Naive thymus-derived CD8-positive, alpha-beta T cell (primary cell): ENCODE results near the gene BMPR1A. TPM values are rescaled to one million over a fixed set of nuclear protein-coding genes. Genes with fewer than 3 reads are reported as not detected.

Experiments used
- ATAC-seq, 2 donors: fragments of 150-1000 bp; cut with Tn5 transposase in 1 of 2; sonication (Bioruptor Pico), chemical (Tn5 transposase) in 1 of 2; 1 replicate in 1 of 2; 2 replicates in 1 of 2; pipeline ENCODE4 v1.10.0; 2021; ENCODE audit warnings: mild to moderate bottlenecking in 2 of 2, moderate library complexity in 2 of 2
- POLR2A ChIA-PET: fragments of 350-600 bp; sonication (Branson Sonifier 250); formaldehyde crosslinking; loops from one replicate; lab custom pipeline; 2021; ENCODE audit warnings: antibody characterized with exemption; lab: Charles Lee
- DNase-seq, 10 donors: peaks; one replicate each; pipeline versions ENCODE4 v3.0.0 to v3.0.0-alpha.2; 2020 to 2022
- H3K27ac Mint-ChIP-seq, 10 donors: one replicate each; pipeline ENCODE4 v1.8.0; 2020 to 2022; ENCODE audit warnings: mild to moderate bottlenecking in 10 of 10, mixed read lengths in 10 of 10, moderate library complexity in 4 of 10, inconsistent platforms in 1 of 10
- H3K27me3 Mint-ChIP-seq, 5 donors: one replicate each; pipeline ENCODE4 v1.8.0; 2021 to 2022; ENCODE audit warnings: mixed read lengths in 5 of 5
- H3K36me3 Mint-ChIP-seq, 3 donors: one replicate each; pipeline ENCODE4 v1.8.0; 2020 to 2022; ENCODE audit warnings: mixed read lengths in 3 of 3, mild to moderate bottlenecking in 2 of 3, inconsistent platforms in 1 of 3
- H3K4me1 Mint-ChIP-seq, 4 donors: one replicate each; pipeline ENCODE4 v1.8.0; 2021 to 2022; ENCODE audit warnings: mixed read lengths in 4 of 4
- H3K4me3 Mint-ChIP-seq, 10 donors: one replicate each; pipeline ENCODE4 v1.8.0; 2020 to 2022; ENCODE audit warnings: mild to moderate bottlenecking in 10 of 10, mixed read lengths in 10 of 10, moderate library complexity in 6 of 10, inconsistent platforms in 1 of 10
- H3K9me3 Mint-ChIP-seq, 9 donors: one replicate each; pipeline ENCODE4 v1.8.0; 2020 to 2022; ENCODE audit warnings: mixed read lengths in 9 of 9, mild to moderate bottlenecking in 3 of 9, inconsistent platforms in 1 of 9, moderate library complexity in 1 of 9
- polyA plus RNA-seq, 3 donors: library from polyadenylated mRNA; unstranded; fragments of 300-500 nt; fragmentation: Illumina TruSeq; gene quantifications; one replicate each; pipeline ENCODE4 v1.2.3, GENCODE V29; 2021
- total RNA-seq, 8 experiments: library from RNA in 2 of 8; stranded (reverse) in 2 of 8; gene quantifications; one replicate each; pipeline ENCODE4 v1.2.3 and lab custom pipeline; 2021 to 2026

BMPR1A gene
- total and polyA plus RNA-seq, 5 experiments from 2014 or later, result 1.1 to 11.0 (median 5.2) TPM

DNA sequence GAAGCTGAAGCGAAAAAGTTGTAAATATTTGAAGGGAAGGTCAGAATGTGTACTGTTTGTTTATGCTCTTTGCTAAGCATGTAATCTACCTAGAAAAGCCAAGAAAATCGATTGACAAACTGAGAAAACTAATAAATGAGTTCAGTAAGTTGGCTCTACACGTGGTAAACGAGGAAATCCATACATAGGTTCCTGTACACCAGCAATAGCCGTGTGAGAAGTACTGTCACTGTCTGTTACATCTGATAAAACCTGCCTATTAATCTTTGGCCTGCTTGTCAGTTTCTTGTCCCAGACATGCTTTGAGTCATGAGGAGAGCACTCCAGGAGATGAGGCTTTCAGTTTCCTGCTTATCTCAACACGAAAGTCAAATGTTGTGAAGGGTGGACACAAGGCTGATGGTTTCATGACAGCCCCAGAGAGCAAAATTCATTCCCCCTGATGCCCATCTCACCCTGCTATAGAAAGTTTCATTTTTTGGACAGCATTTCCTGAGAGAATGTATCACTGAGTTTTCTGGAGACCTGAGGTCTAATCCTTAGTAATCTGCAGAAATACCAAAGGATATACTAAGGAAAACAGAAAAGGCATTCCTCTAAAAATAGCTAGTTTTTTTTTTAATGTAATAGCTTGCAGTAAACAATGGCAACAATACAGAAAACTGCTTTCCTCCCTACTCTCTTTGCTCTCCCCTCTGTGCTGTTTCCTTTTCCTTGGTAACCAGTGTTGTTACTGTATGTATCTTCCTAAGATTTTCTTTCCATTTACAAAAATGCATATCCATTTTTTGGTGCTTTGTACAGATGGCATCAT is 18.8 kb downstream of the BMPR1A start:
- peaks cover 0 to 5% (median 2%) of the 10 kb centered on the region in 4 donors for H3K4me1 Mint-ChIP-seq
- peaks cover 0 to 2% (median 0%) of the 10 kb centered on the region in 3 donors for H3K36me3 Mint-ChIP-seq
- no peak overlapping the region for H3K4me3 Mint-ChIP-seq
- no peak for ATAC-seq
- POLR2A ChIA-PET, result no interaction called here
- H3K9me3 Mint-ChIP-seq, result no peaks in the 10 kb centered on the region
- peaks cover 0 to 3% (median 0%) of the 10 kb centered on the region in 5 donors for H3K27me3 Mint-ChIP-seq
- H3K27ac Mint-ChIP-seq, result peak overlapping the region in 1 of 10 donors; percentile 6
- DNase-seq, result no peak

DNA sequence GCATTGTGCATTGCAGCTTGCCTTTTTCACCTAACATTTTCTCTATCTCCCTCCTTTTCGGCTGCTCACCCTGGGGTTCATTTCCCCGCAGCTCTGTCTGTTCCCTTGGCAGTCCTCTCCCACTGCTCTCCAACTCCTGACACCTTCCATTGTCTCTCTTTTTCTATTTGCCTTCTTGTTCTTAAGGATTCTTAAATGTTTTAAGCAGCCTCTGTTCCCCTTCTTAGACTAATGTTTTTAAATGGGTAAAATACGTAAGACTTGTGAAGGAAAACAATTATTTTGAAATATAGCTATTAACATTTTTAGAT is 19.4 kb downstream of the BMPR1A start:
- no peak for ATAC-seq
- Mint-ChIP-seq H3K27ac (peak overlapping the region in 1 of 10 donors; percentile 6), H3K27me3 (peaks cover 0 to 3% (median 0%) of the 10 kb centered on the region in 5 donors), H3K4me3 (no peak overlapping the region), H3K9me3 (no peaks in the 10 kb centered on the region), H3K36me3 (peaks cover 0 to 2% (median 0%) of the 10 kb centered on the region in 3 donors), H3K4me1 (peaks cover 0 to 2% (median 0%) of the 10 kb centered on the region in 4 donors)
- DNase-seq, result no peak
- POLR2A ChIA-PET, result interaction anchor here (0.6 kb wide), 1 partner anchor 15 kb away, joined by 3 read pairs; no protein-coding TSS in a partner anchor

DNA sequence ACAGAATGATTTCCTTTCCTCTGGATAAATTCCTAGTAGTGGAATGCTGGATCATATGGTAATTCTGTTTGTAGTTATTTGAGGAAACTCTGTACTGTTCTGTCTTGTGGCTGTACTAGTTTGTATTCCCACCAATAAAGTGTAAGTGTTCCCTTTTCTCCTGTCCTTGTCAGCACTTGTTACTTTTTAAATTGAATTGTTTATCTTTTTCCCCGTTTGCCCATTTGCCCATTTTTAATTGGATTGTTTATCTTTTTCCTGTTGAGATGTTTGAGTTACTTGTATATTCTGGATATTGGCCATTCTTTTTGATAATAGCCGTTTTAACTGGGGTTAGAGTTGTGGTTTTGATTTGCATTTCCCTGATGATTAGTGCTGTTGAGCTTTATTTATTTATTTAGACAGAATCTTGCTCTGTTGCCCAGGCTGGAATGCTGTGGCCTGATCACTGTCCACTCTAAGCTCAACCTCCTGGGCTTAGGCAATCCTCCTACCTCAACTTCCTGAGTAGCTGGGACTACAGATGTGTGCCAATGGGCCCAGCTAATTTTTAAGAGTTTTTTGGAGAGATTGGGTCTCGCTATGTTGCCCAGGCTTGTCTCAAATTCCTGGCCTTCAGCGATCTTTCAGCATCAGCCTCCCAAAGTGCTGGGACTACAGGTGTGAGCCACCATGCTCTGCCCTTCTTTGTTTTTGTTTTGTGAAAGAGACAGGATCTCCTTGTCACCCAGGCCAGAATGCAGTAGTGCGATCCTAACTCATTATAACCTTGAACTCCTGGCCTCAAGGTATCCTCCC is 23.0 kb downstream of the BMPR1A start:
- Mint-ChIP-seq H3K9me3 (peaks cover 0 to 8% (median 2%) of the 10 kb centered on the region in 9 donors), H3K36me3 (peaks cover 2 to 7% (median 6%) of the 10 kb centered on the region in 3 donors), H3K4me1 (peaks cover 0 to 2% (median 0%) of the 10 kb centered on the region in 4 donors), H3K27ac (no peak overlapping the region), H3K27me3 (no peaks in the 10 kb centered on the region), H3K4me3 (no peak overlapping the region)
- DNase-seq (no peak), ATAC-seq (no peak)
- POLR2A ChIA-PET, result no interaction called here

DNA sequence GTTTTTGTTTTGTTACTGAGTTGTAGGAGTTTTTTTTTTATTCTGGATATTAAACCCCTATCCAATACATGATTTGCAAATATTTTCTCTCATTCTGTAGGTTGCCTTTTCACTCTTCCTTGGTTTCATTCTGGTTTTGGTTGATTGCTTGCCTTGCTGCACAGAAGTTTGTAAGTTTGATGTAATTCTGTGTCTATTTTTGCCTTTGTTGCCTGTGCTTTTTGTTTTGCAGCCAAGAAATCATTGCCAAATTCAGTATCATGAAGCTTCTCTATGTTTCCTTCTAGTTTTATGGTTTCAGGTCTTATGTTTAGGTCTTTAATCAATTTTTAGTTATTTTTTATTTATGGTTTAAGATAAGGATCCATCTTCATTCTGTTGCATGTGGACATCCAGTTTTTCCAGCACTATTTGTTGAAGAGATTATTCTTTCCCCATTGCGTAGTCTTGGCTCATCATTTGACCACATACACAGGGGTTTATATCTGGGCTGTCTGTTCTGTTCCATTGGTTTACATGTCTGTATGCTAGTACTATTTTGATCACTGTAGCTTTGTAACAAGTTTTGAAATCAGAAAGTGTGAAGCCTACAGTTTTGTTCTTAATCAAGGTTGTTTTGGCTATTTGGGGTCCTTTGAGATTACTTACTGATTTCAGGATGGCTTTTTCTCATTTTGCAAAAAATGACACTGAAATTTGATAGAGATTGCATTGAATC is 26.4 kb downstream of the BMPR1A start:
- ATAC-seq (no peak), DNase-seq (no peak)
- no peak overlapping the region for H3K27ac Mint-ChIP-seq
- peaks cover 0 to 19% (median 6%) of the 10 kb centered on the region in 9 donors for H3K9me3 Mint-ChIP-seq
- POLR2A ChIA-PET, result no interaction called here
- peaks cover 3 to 16% (median 12%) of the 10 kb centered on the region in 3 donors for H3K36me3 Mint-ChIP-seq
- no peak overlapping the region for H3K4me3 Mint-ChIP-seq
- no peaks in the 10 kb centered on the region for H3K4me1 Mint-ChIP-seq
- peaks cover 0 to 8% (median 0%) of the 10 kb centered on the region in 5 donors for H3K27me3 Mint-ChIP-seq

DNA sequence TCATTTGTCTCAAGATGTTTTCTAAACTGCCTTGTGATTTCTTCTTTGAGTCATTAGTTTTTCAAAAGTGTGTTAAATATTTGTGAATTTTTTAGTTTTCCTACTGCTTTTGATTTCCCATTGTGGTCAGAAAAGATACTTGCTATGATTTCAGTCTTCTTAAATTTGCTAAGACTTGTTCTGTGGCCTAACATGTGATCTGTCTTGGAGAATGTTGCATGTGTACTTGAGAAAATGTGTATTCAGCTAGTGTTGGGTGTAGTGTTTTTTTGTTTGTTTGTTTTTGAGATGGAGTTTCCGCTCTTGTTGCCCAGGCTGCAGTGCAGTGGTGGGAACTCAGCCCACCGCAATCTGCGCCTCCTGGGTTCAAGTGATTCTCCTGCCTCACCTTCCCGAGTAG is 28.6 kb downstream of the BMPR1A start:
- no peak overlapping the region for H3K27ac Mint-ChIP-seq
- H3K27me3 Mint-ChIP-seq, result peaks cover 0 to 9% (median 0%) of the 10 kb centered on the region in 5 donors
- H3K4me3 Mint-ChIP-seq, result no peak overlapping the region
- ATAC-seq, result no peak
- POLR2A ChIA-PET, result no interaction called here
- DNase-seq, result no peak
- no peaks in the 10 kb centered on the region for H3K4me1 Mint-ChIP-seq
- peaks cover 3 to 16% (median 11%) of the 10 kb centered on the region in 3 donors for H3K36me3 Mint-ChIP-seq
- H3K9me3 Mint-ChIP-seq, result peaks cover 0 to 19% (median 6%) of the 10 kb centered on the region in 9 donors

DNA sequence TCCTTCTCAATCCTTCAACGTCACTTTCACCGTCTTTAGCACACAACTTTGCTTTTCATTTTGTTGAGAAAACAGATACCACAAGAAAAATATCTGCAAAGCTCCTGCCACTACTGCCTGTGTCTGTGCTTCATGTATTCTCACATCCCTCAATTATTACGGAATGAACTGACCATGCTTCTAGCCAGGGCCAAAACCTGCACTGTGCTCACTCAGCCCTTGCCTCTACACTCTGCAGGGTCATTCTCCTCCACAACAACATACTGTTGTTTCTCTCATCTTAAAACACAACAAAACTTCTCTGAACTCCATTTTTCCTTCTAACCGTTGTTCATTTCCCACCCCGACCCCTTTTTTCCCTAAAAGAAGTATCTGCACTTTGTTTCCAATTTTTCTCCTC is 29.5 kb downstream of the BMPR1A start:
- POLR2A ChIA-PET, result no interaction called here
- Mint-ChIP-seq H3K9me3 (peaks cover 0 to 19% (median 6%) of the 10 kb centered on the region in 9 donors), H3K36me3 (peaks cover 3 to 16% (median 10%) of the 10 kb centered on the region in 3 donors), H3K27me3 (peaks cover 0 to 9% (median 0%) of the 10 kb centered on the region in 5 donors), H3K4me1 (peaks cover 0 to 2% (median 0%) of the 10 kb centered on the region in 4 donors), H3K4me3 (no peak overlapping the region), H3K27ac (no peak overlapping the region)
- no peak for DNase-seq
- ATAC-seq, result no peak

DNA sequence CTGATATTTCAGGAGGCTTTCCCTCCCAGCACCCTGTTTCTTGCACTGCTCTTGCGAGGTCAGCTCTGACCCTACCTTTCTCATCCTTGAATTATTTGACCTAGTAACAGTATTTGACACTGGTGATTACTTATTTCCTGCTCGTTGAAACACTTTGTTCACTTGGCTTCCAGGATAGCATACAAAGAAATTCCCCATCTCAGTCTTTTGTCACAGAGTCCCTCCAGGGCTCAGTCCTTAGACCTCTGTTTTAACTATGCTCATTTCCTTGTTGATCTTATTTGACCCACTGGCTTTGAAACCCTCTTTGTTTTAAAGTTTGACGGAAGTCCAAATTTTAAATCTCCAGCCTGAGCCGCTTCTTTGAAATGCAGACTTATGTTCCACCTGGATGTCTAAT is 29.9 kb downstream of the BMPR1A start:
- POLR2A ChIA-PET, result no interaction called here
- DNase-seq (no peak), ATAC-seq (no peak)
- Mint-ChIP-seq H3K36me3 (peaks cover 3 to 16% (median 6%) of the 10 kb centered on the region in 3 donors), H3K4me3 (no peak overlapping the region), H3K4me1 (peaks cover 0 to 2% (median 0%) of the 10 kb centered on the region in 4 donors), H3K9me3 (peaks cover 0 to 19% (median 6%) of the 10 kb centered on the region in 9 donors), H3K27ac (no peak overlapping the region), H3K27me3 (peaks cover 0 to 9% (median 0%) of the 10 kb centered on the region in 5 donors)

DNA sequence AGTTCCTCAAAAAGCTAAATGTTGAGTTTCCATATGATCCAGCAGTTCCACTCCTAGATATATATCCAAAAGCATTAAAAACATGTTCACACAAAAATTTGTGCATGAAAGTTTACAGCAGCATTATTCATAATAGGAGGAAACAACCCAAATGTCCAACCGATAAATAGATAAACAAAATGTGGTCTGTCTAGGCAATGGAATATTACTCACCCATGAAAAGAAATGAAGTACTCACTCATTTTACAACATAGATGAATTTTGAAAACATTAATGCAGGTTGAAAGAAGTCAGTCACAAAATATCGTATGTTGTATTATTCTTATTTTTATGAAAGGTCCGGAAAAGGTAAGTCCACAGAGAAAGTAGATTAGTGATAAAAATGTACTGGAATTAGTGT is 34.0 kb downstream of the BMPR1A start:
- Mint-ChIP-seq H3K27ac (no peak overlapping the region), H3K27me3 (peaks cover 0 to 9% (median 0%) of the 10 kb centered on the region in 5 donors), H3K4me1 (peaks cover 0 to 2% (median under 1%) of the 10 kb centered on the region in 4 donors), H3K4me3 (no peak overlapping the region), H3K9me3 (peaks cover 0 to 9% (median 3%) of the 10 kb centered on the region in 9 donors), H3K36me3 (peaks cover 0 to 5% (median 4%) of the 10 kb centered on the region in 3 donors)
- DNase-seq, result no peak
- POLR2A ChIA-PET, result interaction anchor here (0.7 kb wide), 1 partner anchor 14 kb away, joined by 3 read pairs; no protein-coding TSS in a partner anchor
- ATAC-seq, result no peak

DNA sequence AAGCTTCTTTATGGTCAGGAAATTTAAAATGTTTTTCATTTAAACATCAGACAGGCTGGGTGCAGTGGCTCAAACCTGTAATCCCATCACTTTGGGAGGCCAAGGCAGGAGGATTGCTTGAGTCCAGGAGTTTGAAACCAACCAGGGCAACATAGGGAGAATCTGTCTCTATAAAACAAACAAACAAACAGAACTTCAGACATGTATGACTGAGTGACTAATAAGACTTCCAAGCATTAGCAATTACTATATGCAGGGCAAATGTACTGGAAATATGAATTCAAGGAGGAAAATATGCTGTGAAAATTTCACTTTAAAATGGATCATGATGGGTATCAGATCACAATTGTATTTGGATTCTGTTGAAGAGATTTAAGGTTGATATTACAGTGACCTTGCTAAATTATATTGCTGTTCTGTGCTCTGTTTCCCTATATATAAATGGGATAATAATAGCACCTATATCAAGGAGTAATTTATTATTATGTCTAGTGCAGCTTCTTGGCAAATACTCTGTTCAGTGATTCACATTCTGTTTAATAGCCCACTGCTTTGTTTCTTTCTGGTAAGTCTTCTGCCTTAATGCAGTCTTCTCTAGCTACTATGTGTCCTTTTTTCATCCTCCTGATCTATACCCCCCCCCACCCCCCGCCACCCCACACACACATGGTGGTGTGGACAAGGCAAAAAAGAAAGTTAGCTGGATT is 36.2 kb downstream of the BMPR1A start:
- POLR2A ChIA-PET, result no interaction called here
- H3K27me3 Mint-ChIP-seq, result peaks cover 0 to 4% (median 0%) of the 10 kb centered on the region in 5 donors
- H3K4me3 Mint-ChIP-seq, result no peak overlapping the region
- no peak overlapping the region for H3K27ac Mint-ChIP-seq
- peaks cover 0 to 4% (median 0%) of the 10 kb centered on the region in 9 donors for H3K9me3 Mint-ChIP-seq
- H3K4me1 Mint-ChIP-seq, result peaks cover 0 to 4% (median under 1%) of the 10 kb centered on the region in 4 donors
- no peak for DNase-seq
- H3K36me3 Mint-ChIP-seq, result peaks cover 0 to 2% (median 0%) of the 10 kb centered on the region in 3 donors
- no peak for ATAC-seq

DNA sequence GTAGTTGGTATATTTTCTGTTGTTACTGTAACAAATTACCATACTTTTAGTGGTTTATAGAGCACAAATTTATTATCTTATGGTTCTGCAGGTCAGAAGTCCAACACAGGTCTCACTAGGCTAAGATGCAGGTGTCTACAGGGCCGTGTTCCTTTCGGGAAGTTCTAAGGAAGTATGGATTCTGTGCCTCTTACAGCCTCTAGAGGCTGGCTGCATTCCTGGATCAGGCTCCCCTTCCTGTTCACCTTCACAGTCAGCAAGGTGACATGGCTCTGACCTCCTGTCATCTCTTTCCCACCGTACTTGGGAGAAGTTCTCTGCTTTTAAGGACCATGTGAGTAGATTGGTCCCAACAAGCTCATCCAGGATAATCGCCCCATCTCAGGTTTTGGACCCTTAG is 37.3 kb downstream of the BMPR1A start:
- ATAC-seq, result no peak
- no peak for DNase-seq
- Mint-ChIP-seq H3K4me1 (peaks cover 2 to 5% (median 4%) of the 10 kb centered on the region in 4 donors), H3K9me3 (no peaks in the 10 kb centered on the region), H3K27me3 (no peaks in the 10 kb centered on the region), H3K4me3 (no peak overlapping the region), H3K36me3 (no peaks in the 10 kb centered on the region), H3K27ac (no peak overlapping the region)
- POLR2A ChIA-PET, result no interaction called here

DNA sequence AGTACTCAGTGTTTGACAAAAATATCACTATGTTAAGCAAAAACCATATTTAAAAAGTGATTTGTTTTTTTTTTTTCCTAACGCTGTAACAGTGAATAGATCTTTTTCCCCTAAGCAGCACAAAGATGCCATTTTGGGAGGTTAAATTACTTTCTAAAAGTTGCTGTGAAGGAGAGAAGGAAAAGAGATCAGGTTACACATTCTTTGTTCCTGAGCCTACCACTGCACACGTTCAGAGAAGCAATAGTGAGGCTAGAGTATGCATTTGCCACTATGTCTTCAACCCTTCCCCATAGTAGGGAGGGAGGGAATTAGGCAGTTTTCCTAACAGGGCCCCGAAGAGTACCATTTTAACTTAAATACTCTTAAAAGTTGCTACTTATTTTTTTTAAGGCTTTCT is 38.9 kb downstream of the BMPR1A start:
- H3K9me3 Mint-ChIP-seq, result no peaks in the 10 kb centered on the region
- no peak overlapping the region for H3K27ac Mint-ChIP-seq

DNA sequence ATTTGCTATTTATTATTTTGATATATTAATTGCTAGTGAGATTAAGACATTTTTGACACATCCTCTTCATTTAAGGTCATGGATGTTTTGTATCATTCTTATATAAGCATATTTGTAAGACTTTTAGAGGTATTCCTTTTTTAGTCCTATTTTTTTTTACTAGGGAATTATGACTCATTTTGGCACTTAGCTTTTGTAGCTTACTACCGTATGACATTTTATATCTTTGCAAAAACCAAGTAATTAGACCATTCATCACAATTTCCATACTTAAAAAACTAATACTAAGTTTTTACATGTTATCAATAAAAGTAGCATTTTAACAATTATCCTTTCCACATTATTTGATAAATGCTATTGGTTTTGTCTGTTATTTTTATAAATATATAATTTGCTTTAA is 41.6 kb downstream of the BMPR1A start:
- no peak overlapping the region for H3K27ac Mint-ChIP-seq
- DNase-seq (no peak), ATAC-seq (no peak)
- peaks cover 5 to 10% (median 9%) of the 10 kb centered on the region in 4 donors for H3K4me1 Mint-ChIP-seq
- no peaks in the 10 kb centered on the region for H3K9me3 Mint-ChIP-seq
- H3K4me3 Mint-ChIP-seq, result no peak overlapping the region
- H3K36me3 Mint-ChIP-seq, result no peaks in the 10 kb centered on the region
- no peaks in the 10 kb centered on the region for H3K27me3 Mint-ChIP-seq
- POLR2A ChIA-PET, result no interaction called here

More for the DNA sequence above, 38.9 kb downstream of the BMPR1A start:
- POLR2A ChIA-PET, result no interaction called here
- ATAC-seq (no peak), DNase-seq (no peak)
- no peaks in the 10 kb centered on the region for H3K27me3 Mint-ChIP-seq
- H3K4me1 Mint-ChIP-seq, result peaks cover 5 to 10% (median 8%) of the 10 kb centered on the region in 4 donors
- H3K36me3 Mint-ChIP-seq, result no peaks in the 10 kb centered on the region
- no peak overlapping the region for H3K4me3 Mint-ChIP-seq
